ENCODE measurements around the gene ADAMTS13. TPM values are rescaled to one million over a fixed set of nuclear protein-coding genes. Genes with fewer than 3 reads are reported as not detected.

ADAMTS13 gene
- total RNA-seq, 4 donors from 2014 or later, result 4.4 to 13.2 (median 5.7) TPM

DNA sequence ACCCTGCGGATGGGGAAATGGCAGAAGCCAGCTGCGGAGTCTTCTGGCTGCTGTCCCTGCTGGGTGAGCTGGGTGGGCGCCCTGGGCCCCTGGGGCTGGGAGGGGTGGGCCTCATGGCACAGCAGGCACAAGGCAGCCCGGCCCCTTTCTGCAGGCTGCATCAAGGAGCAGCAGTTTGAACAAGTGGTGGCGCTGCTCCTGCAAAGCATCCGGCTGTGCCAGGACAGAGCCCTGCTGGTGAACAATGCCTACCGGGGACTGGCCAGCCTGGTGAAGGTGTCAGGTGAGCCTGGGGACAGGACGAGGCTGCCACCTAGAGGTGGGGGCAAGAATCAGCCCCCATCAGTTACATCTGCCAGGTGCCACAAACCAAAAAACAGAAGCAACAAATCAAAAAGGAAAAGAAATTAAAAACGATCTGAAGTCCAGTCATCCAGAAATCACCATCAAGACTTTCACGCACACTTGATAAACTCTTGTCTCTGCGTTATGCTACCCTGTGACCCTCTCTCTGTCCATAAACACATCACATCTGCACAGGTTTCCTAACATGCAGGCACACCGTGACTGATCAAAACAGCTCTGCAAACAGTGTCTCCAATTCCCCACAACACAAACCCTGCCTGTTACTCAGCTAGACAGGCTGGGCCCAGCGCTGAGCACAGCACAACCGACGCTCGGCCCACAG lies 18.3 kb upstream of the ADAMTS13 start:
- Histone ChIP-seq H3K27me3 (no peaks in the 10 kb centered on the region), H3K4me3 (no peak overlapping the region), H3K4me1 (no peaks in the 10 kb centered on the region), H3K9me3 (no peaks in the 10 kb centered on the region), H3K36me3 (peaks cover 0 to 45% (median 0%) of the 10 kb centered on the region in 3 donors), H3K27ac (no peak overlapping the region)
- peak in 2 of 3 donors; percentile 74 to 78 for DNase-seq
- no peak for TF ChIP-seq POLR2A (IDR thresholded peaks at IDR 0.05)
- TF ChIP-seq, protein P1, sequence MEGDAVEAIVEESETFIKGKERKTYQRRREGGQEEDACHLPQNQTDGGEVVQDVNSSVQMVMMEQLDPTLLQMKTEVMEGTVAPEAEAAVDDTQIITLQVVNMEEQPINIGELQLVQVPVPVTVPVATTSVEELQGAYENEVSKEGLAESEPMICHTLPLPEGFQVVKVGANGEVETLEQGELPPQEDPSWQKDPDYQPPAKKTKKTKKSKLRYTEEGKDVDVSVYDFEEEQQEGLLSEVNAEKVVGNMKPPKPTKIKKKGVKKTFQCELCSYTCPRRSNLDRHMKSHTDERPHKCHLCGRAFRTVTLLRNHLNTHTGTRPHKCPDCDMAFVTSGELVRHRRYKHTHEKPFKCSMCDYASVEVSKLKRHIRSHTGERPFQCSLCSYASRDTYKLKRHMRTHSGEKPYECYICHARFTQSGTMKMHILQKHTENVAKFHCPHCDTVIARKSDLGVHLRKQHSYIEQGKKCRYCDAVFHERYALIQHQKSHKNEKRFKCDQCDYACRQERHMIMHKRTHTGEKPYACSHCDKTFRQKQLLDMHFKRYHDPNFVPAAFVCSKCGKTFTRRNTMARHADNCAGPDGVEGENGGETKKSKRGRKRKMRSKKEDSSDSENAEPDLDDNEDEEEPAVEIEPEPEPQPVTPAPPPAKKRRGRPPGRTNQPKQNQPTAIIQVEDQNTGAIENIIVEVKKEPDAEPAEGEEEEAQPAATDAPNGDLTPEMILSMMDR (IDR thresholded peaks at IDR 0.05), result peak; percentile 7 to 88 (median 76)

DNA sequence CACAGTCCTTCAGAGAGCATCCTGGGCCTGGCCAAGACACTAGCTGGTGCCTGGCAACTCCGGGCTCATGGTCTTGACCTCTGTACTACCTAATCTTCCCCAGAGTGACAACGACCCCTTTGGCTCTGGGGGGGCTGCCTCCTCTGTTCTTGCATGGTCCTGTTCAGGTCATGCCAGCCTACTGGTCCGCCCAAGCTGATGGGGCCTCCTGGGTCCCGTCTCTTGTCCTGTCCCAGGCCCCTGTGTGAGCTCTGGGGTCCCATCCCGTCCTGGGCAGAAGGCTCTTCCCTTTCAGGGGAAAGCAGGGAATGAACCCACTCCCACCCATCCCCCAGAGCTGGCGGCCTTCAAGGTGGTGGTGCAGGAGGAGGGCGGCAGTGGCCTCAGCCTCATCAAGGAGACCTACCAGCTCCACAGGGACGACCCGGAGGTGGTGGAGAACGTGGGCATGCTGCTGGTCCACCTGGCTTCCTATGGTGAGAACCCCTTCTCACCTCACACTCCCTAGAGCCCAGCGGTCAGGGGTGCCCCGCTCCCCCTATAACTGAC lies 17.6 kb upstream of the ADAMTS13 start:
- Histone ChIP-seq H3K36me3 (peaks cover 0 to 51% (median 0%) of the 10 kb centered on the region in 3 donors), H3K4me1 (no peaks in the 10 kb centered on the region), H3K9me3 (no peaks in the 10 kb centered on the region), H3K27me3 (no peaks in the 10 kb centered on the region), H3K4me3 (no peak overlapping the region), H3K27ac (no peak overlapping the region)
- DNase-seq, result peak in 1 of 3 donors; percentile 37
- TF ChIP-seq, protein P1 (IDR thresholded peaks at IDR 0.05), result no peak
- no peak for TF ChIP-seq POLR2A (IDR thresholded peaks at IDR 0.05)

DNA sequence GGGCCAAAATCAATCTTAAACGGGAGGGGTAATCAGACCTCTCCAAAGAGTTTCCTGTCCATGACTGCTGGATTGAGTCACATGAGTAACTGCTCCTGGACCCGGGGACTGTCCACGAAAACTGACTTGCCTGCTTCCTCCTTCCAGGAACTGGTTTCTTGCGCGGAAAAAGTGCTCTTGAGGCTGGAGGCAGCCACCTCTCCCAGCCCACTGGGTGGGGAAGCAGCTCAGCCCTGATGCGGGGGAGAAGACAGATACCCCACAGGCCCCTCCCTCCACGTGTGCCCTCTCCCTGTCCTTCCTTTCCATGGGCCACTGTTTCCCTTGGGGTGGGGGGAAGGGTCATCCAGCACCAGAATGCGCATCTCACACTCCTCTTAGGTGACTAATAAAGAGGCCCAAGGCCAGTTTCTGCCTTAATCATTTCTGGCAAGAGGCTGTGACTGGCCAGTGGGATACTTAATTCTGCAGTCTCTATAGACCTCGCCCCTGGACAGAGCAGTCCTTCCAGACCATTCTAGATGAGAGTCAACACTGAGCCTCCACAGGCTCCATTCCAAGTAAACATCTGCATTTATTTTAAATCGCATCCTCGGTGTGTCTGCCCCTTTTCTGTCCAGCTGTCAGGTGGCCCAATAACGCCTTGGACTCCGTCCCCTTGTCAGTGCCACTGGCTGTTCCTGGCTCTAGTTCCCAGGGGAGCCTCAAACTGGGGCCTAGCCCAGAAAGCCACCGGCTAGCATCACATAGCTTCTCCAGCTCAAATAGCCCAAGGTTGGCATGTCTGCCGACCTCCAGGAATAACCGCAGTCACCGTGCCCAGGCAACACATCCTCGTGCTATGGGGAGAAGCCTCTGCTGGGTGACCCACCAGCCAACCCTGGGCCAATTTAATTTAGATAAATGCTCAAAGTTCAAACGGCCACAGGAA lies 16.4 kb upstream of the ADAMTS13 start:
- Histone ChIP-seq H3K36me3 (peaks cover 0 to 63% (median 0%) of the 10 kb centered on the region in 3 donors), H3K27ac (no peak overlapping the region), H3K4me1 (no peaks in the 10 kb centered on the region), H3K27me3 (no peaks in the 10 kb centered on the region), H3K4me3 (no peak overlapping the region), H3K9me3 (no peaks in the 10 kb centered on the region)
- TF ChIP-seq POLR2A (IDR thresholded peaks at IDR 0.05), result no peak
- TF ChIP-seq, protein P1 (IDR thresholded peaks at IDR 0.05), result no peak
- no peak for DNase-seq

DNA sequence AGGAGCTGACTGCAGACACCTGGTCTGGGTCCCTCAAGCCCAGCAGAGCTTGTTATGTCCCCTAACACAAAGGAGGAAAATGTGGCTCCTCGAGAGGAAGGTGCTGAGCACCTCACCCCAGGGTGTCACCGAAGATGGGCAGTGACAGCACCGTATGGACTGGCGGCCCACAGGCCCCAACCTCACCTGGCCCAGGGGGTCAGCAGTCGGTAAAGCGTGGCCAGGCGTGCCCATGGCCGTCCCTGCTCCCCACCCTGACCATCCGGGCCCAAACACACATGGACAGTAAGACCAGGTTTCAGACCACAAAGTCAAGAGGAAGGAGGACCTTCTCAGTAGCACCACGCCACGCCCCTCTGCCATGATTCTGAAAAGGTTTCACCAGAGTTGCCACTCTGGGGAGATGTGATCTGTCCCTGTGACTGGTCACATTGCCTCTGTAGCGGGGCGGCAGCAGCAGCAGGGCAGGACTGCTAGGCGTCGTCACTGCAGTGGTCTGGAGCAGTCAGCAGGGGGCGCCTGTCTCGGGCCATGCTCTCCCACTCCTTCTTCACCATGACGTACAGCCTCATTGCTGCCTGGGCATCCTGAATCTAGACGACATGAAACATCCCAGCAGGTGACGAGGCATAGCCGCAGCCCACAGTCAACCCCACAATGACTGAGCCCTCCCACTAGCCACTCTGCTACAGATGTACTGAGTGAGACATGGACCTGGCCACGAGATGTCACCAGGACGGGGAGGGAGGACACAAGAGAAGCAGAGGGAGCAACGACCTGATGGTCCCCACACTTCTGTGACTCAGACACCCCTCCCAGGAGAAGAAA lies 15.5 kb upstream of the ADAMTS13 start:
- DNase-seq, result peak; percentile 71 to 88 (median 87)
- Histone ChIP-seq H3K36me3 (peaks cover 0 to 73% (median 0%) of the 10 kb centered on the region in 3 donors), H3K4me3 (no peak overlapping the region), H3K27me3 (no peaks in the 10 kb centered on the region), H3K4me1 (no peaks in the 10 kb centered on the region), H3K27ac (no peak overlapping the region), H3K9me3 (no peaks in the 10 kb centered on the region)
- TF ChIP-seq, protein P1 (IDR thresholded peaks at IDR 0.05), result peak; percentile 82 to 94 (median 92)
- TF ChIP-seq POLR2A (IDR thresholded peaks at IDR 0.05), result no peak

DNA sequence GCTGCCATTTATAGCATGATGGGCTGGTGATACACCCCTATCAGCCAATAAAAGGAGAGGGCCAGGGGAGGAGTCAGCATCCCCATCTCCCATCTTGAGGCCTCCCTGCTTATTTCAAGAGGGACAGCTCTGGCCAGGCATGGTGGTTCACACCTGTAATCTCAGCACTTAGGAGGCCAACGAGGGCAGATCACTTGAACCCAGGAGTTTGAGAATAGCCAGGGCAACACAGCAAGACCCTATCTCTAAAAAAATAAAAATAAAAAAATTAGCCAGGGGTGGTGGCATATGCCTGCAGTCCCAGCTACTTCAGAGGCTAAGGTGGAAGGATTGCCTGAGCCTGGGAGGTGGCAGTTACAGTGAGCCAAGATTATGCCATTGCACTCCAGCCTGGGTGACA lies 14.1 kb upstream of the ADAMTS13 start:
- H3K4me1 ChIP-seq, result no peaks in the 10 kb centered on the region
- H3K27ac ChIP-seq, result no peak overlapping the region
- TF ChIP-seq, protein P1 (IDR thresholded peaks at IDR 0.05), result no peak
- TF ChIP-seq POLR2A (IDR thresholded peaks at IDR 0.05), result no peak
- no peak for DNase-seq
- no peak overlapping the region for H3K4me3 ChIP-seq
- H3K9me3 ChIP-seq, result no peaks in the 10 kb centered on the region
- peaks cover 0 to 82% (median 0%) of the 10 kb centered on the region in 3 donors for H3K36me3 ChIP-seq
- H3K27me3 ChIP-seq, result no peaks in the 10 kb centered on the region

Data from Peyer's patch (tissue), 4 donors.